Measurements from ENCODE around the gene MPRIP.

DNA sequence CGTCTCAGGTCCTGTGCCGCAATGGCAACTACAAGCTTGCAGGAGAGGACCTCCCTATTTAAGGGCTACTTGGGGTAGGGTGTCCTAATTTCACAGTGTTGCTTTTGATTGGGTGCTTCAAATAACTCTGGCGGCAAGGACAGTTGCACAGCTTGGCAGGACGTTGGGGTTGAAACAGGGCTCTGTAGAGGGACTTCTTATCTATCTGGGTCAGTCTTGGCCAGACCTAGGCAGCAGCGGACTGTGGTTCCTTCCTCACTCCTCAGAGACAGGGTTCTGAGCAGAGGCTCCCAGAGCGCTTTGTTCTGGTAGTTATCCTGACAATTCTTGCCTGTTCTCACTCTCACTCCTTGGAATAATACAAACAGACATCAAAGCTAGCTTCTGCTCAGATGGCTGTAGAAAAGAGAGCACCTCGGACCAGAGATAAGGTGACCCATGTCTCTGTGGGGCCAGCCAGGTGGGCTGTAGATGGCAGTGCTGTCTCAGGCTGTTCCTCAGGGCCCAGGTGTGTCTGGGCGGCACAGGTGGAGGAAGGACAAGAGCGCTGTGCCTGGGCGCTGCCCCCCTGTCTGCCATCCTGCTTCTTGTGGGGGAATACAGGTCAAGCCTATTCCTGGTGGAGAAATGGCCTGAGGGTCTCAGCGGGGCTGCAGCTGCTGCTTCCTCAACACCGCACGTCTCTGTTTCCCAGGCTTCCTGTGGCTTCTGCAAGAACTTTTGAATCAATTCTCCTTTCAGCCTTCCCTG is 102.8 kb downstream of the MPRIP start:
- TF ChIP-seq, protein P1, sequence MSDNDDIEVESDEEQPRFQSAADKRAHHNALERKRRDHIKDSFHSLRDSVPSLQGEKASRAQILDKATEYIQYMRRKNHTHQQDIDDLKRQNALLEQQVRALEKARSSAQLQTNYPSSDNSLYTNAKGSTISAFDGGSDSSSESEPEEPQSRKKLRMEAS (IDR thresholded peaks at IDR 0.05; ENCODE audit: insufficient read depth, insufficient read length): no peak
- no peak for TF ChIP-seq POLR2A (IDR thresholded peaks at IDR 0.05; ENCODE audit: low read depth, low read length)
- TF ChIP-seq EZH2 (IDR thresholded peaks at IDR 0.05; ENCODE audit: borderline replicate concordance, low read depth, low read length, severe bottlenecking): no peak
- no peak for TF ChIP-seq POLR2AphosphoS5 (IDR thresholded peaks at IDR 0.05; ENCODE audit: insufficient read depth, low read depth, low read length)
- TF ChIP-seq, protein P2, sequence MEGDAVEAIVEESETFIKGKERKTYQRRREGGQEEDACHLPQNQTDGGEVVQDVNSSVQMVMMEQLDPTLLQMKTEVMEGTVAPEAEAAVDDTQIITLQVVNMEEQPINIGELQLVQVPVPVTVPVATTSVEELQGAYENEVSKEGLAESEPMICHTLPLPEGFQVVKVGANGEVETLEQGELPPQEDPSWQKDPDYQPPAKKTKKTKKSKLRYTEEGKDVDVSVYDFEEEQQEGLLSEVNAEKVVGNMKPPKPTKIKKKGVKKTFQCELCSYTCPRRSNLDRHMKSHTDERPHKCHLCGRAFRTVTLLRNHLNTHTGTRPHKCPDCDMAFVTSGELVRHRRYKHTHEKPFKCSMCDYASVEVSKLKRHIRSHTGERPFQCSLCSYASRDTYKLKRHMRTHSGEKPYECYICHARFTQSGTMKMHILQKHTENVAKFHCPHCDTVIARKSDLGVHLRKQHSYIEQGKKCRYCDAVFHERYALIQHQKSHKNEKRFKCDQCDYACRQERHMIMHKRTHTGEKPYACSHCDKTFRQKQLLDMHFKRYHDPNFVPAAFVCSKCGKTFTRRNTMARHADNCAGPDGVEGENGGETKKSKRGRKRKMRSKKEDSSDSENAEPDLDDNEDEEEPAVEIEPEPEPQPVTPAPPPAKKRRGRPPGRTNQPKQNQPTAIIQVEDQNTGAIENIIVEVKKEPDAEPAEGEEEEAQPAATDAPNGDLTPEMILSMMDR (IDR thresholded peaks at IDR 0.05; ENCODE audit: extremely low read depth in 1 of 2, insufficient read depth in 1 of 2, low read depth in 1 of 2, low read length in 2 of 2): no peak

Measured in endothelial cell of umbilical vein (primary cell).